HG03558 (cell line): Measurements from ENCODE around the gene AIFM3.
"Not testable (repeated sequence)": the region's sequence is repeated elsewhere in the genome, so short reads cannot be mapped to it uniquely, and the experiment has no call there.

Source experiments
- ATAC-seq: cut with Tn5 transposase; IDR thresholded peaks from one replicate; pipeline ENCODE4 v1.9.1; 2021; ENCODE audit warnings: moderate number of reproducible peaks; ENCODE audit not compliant: unreplicated experiment; ENCODE audit errors: extremely low read depth

Gene AIFM3

DNA sequence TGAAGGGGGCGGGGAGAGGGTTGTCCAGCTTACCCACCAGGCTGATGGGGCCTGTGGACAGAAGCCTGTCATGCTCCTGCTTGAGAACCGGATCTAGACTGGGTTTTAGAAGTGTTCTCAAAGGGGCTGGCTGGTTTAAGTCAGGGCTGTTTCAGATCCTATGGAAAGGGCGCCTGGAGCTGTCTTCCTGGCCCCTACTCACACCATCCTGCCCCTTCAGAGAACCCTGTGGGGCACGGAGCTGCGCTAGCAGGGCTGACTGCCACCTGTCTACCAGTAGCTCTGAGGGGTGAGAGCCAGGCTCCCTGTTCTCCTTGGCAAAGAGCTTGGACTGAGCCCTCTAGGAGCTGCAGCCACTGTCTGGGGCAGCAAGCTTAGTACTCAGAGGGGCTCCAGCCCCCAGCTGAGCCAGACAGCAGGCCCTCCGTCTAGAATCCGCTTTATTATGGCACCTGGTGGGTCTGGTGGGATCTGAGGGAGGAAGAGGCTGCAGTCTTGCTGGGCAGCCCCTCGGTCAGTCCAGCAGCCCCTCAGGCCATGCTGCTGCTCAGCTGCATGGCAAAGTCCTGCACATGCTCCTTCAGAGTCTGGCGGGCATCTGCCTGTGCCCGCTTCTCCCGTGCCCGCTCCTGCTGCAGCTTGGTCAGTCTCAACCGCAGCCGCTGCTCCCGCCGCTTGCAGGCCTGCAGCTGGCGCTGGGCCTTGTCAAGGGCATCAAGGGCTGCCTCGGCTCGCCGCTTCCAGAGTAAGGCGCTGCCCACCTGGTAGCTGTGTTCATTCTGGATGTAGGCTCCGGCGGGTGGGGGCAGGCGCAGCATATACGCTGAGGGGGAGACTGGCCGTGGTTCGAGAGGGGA is 32.5 kb downstream of the AIFM3 start:
- no peak for ATAC-seq

DNA sequence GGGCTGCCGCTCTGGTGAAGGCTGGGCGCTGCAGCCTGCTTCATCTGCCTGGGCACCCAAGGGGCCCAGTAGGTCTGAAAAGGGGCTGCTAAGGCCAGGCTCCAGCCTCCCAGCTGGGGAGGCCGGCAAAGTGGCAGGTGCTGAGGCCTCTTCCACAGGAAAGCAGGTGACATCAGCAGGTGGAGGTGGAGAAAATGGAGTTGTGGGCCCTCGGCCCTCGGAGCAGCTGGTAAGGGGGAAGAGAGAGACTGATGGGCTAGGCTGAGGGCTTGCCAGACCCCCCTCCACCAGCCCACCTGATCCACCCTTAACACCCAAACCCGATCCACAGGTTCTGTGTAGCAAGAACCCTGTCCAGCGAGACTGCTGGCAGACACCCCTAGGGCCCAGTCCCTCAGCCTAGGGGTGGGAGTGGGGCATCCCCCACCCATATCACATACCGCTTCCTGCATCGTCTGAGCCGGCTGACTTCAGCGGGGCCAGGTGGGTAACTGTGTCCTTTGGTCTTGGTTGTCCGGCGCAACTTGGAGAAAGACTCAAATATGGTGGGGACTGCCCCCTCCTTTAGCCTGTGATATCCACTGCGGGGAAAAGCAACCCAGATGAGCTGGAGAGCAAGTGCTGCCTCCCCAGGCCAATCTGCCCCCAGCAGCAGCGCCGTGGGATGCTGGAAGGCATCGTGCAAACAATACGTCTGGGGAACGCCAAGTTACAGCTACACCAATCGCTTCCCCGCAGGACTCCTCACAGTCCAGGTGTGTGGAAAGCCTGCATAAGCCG is 33.3 kb downstream of the AIFM3 start:
- no peak for ATAC-seq

DNA sequence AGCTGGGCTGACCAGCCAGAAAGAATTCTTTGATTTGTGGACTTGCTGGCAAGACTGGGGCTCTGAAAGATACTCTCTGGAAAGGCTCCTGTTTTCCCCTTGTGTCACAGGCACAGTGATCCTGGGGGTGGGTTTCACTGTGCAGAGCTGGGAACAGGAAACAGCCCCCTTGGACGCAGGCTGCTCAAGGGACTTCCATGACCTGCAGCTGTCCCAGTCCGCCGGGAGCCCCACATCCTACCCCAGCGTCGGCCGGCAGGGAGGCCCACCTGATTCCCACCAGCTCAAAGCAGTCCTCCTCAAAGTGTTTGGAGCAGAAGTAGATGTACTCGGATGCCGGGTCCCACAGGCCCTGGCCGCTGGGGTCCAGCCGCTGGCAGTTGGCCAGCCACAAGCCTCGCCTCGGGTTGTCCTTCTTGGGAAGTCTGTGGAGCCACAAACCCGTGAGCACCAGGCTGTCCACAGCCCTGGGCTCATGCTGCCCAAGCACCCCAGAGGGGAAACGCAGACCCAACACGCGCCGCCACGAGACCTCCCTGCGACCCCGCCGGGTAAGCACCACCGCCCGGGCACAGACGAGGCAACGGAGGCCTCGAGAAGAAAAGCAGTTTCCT is 34.0 kb downstream of the AIFM3 start:
- ATAC-seq, result no peak

DNA sequence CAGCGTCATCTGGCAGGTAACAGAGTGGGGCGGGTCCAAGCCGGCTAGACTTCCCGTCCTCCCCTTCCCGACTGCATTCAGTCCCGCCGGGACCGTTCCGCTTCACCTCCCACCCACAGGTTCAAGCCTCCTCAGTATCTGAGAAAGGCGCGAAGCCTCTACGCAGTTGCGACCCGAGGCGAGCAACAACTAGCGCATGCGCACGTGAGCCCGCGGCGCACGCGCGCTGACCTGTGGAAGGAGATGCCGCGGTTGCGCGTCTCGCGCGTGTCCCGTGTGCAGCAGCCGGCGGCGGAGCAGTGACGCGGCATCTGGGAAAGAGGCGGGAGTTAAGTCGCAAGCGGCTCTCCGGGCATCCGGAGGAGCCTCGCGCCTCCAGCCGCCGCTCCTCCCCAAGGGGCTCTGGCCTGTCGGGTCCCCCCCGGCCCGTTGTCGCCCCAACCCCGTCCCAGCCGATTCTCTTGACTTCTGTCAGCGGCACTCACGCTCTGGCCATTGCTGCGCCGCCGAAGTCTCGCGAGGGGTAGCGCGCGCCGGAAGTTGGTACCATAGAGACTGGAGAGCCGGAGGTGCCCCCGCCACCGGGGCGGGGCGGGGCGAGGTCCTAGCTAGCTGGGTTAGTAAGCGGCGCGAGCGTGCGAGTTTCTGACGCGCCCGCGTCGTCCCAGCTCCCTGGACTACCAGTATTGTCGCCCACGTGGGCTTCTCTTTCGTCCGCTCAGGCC is 34.7 kb downstream of the AIFM3 start, which contains the start of gene THAP7:
Gene THAP7, minus strand, starts transcription at position 518 of the 725 bp plus-strand sequence. Its CDS starts 207 bp downstream, at position 311.
- ATAC-seq, result peak; percentile 59

DNA sequence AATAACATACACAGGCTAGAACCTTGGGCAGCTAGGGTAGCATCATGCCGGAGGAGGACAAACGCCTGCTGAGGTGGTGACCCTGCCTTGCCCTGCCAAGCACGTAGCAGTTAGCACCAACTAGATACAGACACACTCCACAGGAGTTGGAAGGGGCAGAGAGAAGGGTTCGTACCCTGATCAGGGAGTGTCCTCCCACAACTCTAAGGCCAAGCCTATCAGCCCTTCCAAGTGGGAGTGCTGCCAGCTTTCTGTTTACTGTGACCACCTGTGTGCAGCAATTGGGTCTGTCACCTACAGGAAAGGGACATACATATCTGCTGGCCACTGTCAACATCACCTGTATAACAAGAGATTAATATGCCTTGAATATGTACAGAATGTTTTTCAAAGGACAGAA is 36.7 kb downstream of the AIFM3 start:
- no peak for ATAC-seq

DNA sequence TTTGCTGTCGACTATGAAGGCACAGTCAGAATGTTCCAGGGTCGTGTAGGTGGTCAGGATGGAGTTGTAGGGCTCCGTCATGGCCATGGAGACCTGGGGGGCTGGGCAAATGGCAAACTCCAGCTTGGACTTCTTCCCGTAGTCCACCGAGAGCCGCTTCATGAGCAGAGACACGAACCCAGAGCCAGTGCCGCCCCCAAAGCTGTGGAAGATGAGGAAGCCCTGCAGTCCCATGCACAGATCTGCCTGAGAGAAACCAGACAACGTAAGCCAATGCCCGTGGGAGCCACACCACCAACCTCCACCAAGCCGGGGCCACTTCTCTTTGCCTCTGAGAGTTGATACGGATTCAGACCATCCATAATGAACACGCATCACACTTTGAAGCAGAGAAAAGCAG is 42.2 kb downstream of the AIFM3 start:
- ATAC-seq, result not testable (repeated sequence)

DNA sequence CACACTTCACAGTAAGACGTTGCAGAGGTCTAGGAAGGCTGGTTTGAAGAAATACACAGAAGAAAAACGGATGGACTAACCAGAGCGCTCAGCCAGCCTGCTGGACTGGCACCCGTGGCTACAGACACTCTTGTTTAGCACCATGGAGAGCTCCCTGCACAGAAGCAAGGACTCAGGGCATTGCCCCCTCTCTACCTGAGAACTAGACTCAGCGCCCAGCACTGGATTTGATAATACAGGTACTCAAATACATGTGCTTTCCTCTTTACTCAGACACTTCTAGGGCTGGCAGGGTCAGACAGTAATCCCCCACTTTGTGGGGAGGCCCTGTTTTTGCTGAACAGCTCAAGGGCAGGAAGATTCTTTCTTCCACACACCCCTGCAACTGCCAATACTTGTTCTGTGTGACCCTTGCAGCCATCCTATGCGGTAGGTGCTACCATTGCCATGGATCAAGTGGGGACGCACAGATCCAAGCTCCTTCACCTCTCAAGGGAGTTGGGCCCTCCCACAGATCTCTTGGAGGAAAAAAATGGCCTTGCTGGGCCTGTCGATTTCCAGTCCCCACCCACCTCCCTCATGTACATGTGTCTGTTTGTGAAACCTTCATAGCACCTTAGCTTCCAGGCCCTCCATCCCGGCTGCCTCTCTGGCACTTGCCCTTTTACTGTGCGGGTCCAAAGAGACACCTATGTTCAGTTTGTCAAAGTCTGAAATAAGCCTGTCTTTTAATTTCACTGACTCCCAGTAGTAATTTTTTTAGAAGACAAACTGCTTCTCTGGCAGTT is 42.8 kb downstream of the AIFM3 start:
- no peak for ATAC-seq

DNA sequence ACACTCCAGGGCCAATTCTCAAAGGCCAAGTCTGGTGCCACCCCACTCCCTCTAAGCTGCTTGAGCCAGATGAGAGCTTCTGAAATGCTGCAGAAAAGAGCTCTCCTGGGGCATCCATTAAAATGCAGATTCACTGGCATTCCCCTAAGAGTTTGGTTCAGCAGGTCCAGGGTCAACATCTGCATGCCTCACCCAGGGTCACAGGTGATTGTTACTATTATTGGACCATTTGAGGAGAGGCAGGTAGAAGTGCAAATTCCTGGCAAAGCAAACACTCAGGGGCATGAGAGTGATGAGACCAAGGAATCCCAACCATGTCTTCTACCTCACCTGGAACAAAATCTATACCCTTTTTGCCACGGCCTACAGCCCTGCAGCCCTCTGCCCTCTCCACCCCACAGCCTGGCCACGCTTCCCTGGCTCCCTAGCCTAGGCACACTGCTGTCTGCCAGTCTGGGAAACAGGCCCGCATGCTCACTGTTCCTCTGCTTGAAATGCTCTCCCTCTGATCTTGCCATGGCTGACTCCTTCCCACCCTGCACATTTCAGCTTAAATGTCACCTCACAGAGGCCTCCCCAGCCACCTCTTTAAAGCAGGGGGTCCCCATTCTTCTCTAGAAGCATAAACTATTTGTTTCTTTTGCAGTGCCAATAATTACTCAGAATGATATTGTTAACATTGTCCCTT is 43.5 kb downstream of the AIFM3 start:
- no peak for ATAC-seq

DNA sequence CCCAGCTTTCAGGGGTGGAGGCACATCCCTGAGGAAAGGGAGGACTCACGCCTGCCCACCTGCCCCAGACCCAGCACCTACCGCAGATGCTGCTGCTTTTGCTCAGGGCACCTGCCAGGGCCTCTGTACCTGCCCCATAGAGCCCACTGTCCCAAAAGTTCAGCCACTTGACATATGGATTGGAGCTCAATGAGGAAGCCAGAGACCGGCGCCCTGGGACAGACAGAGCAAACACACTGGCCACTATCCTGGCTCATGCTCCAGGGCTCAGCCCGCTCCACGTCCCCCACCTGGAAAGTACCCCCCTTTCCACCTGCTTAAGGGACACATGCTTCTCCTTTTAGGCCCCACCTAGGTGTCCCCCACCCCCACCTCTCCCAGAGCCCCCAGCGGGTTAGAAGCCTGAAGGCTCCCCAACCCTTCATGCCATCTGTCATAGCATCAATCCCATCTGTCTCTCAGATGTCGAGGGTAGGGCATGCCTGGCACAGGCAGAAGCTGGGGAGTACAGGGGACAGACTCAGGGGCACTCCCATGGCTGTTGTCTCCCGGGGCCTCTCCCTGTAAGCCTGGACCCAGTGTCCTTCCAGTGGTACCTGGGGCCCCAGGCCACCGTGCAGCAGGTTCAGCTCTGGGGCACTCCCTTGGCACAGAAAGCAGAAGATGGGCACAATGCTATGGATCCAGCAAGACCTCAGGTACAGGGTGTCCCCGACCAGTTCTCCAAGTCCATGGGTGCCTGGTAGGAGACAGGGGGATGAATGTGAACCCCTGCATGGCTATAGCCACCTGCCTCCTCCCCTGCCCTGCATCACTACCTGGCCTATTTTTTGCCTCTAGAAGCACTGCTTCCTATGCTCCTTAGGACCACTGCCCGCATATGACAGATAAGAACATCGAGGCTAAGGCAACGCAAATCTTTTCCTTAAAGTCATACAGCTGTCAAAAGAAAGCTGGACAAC is 45.7 kb downstream of the AIFM3 start:
- no peak for ATAC-seq

DNA sequence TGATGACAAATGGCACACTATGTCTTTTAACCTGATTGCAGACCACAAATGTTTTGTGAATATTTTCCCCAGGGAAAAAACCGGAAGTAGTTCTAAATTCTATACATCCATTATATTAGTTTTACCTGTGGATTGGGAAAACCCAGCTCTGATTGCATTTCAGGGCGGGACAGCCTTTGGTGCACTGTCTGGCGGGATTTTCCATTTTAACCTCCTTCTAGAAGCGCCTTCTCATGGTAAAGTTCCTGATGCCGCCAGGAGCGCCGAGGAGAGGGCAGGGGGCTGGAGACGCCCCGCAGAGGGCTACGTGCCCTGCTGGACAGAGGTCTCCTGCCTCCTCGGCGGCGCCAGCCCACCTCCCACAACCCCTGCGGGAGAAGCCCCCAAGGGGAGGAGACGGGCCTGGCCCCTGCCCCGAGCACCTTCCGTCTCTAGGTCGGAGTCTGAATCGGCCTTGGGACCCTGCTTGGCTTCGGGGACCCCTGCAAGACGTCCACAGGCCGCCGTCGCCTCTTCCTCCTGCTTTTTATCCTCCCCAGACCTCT is 46.7 kb downstream of the AIFM3 start:
- no peak for ATAC-seq

DNA sequence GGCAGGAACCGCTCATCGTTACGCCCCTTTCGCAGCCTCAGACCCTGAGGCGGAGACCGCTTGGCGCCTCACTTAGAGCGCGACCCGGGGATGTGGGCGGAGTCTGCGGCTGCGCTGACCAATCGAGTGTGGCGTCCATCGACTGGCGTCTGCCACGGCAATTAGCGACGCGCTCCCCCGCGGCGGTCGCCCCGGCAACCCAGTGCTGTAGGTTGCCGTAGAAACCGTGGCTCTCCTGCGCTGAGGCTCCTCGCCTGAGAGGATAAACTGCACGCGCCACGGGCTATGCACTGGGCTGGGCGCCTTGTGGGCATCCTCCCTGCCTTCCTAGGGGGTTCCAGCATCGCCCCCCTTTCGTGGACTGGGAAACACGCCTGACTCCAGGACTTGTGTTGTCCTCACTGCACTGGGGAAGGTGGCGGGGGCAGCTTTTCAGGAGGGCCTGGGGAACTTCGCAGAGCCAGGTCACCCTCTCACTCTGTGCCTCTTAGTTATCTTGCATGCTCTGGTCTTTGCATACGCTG is 47.2 kb downstream of the AIFM3 start:
- ATAC-seq, result peak; percentile 68

DNA sequence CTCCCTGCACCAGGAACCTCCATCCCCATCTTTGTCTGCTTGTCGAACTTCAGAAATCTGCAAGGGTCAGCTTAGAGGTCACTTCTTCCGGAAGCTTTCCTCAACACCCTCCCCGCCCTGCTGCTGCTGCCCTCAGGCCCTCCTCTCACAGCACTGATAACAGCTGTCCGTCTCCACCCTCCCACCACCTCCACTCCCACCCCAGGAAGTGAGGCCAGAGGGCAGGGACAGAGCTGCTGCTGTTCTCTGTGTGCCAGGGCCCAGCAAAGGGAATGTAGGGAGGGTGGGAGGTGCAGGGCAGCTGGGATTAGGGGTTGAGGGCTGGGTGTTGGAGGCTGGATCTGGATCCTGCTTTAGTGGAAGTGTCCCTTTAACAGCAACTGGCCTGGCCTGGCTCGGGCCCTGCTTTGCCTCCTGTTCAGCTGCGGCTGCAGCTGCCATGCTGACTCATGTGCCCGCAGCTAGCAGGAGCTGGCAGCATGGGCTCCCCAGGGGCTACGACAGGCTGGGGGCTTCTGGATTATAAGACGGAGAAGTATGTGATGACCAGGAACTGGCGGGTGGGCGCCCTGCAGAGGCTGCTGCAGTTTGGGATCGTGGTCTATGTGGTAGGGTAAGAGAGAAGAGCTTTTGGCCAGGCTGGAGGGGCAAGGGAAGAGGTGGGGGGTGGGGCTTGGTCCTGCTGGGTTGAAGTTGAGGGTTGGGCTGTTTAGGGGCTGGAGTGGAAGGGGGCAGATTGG is 47.8 kb downstream of the AIFM3 start, which contains the start of gene P2RX6:
Gene P2RX6, plus strand, starts transcription at position 440 of the 740 bp plus-strand sequence. Its CDS starts 10 bp downstream, at position 450.
- no peak for ATAC-seq

DNA sequence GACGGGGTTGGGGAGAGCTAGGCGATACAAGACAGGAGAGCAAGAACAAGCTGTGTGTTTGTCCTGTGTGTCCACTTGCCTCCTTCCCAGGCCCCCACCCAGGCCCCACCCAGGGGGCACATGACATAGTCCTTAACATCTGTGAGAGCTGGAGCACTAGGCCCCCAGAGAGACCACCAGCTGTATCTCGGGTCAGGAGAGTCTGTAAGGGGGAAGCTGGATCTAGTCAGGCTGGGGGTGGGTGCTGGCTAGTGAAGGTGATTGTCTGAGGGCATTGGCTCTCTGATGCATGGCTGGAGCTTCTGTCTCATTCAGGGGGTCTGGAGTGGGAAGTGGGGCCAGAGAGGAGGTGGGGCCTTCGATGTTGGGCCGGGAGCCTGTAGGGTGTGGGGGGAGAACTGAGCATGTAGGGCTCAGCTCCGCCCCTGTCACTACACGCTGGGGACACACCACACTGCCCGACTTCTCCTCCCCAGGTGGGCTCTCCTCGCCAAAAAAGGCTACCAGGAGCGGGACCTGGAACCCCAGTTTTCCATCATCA is 48.5 kb downstream of the AIFM3 start:
- no peak for ATAC-seq

DNA sequence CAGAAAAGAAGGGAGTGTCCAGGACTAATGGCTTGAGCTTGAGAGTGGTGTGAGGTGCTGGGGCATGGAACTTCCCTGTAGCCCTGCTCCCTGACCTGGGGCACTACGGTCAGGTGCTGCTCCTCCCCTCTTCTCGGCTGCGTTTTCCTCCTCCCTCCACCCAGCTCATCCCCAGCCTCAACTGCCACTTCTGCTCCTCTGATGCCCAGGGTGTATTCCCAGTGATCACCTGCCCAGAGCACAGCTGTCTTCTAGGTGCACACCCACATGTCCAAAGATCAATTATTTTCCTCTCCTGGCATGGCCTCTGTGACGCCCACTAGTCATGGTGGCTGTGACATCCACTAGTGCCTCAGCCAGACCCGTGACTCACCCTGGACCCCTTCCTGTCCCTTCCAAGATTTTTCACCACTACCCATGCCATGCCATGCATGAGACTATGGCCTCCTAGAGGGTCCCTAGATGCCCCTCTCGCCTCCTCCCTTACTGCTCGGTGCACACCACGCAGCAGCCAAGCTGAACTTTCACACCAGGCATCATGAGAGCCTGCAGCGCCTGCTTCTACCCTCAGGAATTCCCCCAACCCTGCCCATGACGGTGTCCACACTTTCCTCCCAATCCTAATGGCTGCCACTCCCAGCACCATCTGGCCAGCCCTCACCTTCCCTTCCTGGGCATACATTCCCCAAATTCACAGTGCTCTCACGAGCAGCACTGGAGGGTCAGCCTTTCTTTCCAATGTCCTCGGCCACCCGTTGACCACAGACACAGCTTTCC is 49.8 kb downstream of the AIFM3 start:
- ATAC-seq, result no peak

DNA sequence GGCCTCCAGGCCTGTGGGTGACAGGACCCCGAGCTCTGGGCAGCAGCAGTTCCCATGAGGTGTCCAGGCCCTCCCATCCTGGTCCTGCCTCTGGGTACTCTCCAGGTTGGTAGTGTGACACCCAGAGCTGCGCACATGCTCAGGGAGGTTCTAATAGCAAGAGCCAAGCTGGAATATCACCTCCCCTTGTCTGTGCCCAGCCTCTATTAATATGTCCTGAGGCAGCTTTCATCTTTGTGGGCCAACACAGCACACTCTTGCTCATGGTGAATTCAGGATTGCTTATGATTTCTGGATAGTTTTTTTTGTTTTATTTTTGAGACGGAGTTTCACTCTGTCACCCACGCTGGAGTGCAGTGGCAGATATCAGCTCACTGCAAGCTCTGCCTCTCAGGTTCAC is 51.3 kb downstream of the AIFM3 start:
- no peak for ATAC-seq
